ENCODE data around the gene TBC1D9. TPM values are rescaled to one million over a fixed set of nuclear protein-coding genes. Genes with fewer than 3 reads are reported as not detected.
A peak's percentile ranks its signal among the peaks of the same experiment; 100 is the strongest.

Gene TBC1D9
- total RNA-seq, 1 experiment from 2014 or later, result 17.0 TPM

DNA sequence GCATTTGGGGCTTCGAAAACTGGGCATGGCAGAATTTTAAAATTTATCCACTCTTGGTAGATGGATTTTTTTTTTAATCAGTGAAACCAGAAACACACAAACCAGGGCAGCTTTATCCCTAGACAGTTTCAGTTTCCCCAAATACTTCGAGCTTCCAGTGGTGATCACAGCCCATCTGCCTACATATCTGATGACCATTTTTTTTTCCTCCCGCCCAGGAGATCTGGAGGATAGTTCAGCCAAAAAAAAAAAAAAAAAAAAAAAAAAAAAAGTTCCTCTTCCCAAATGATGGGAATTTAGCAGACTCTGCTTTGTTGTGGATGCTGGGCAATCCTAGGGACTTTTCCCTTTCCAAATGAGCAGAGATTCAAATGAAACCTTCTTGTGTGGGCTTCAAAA lies 1.0 kb upstream of the TBC1D9 start:
- no peak for TF ChIP-seq CTCF (conservative IDR thresholded peaks at IDR 0.05)
- TF ChIP-seq EZH2 (IDR thresholded peaks at IDR 0.05; ENCODE audit: low read depth), result no peak
- H3K27me3 ChIP-seq (ENCODE audit: insufficient read depth, low read depth), result no peaks in the 10 kb centered on the region
- no peak overlapping the region for H2AFZ ChIP-seq
- peak overlapping the region; percentile 78 for H3K4me3 ChIP-seq
- ChIA-PET POLR2A (ENCODE audit: unreplicated experiment) (interaction anchor here (0.6 to 1.5 kb wide), 8 partner anchors 20 to 398 kb away, joined by 3 to 35 read pairs (median 6); partner anchors contain the start of gene SCOC), CTCF (interaction anchor here (0.6 kb wide), 1 partner anchor 39 kb away, joined by 5 read pairs; no protein-coding TSS in a partner anchor)
- no TSS peak for BruUV-seq (replicated peaks)
- H3K4me1 ChIP-seq (replicated peaks; ENCODE audit: insufficient read depth), result peaks cover 22% of the 10 kb centered on the region
- H3K27ac ChIP-seq, result peak overlapping the region; percentile 81
- H3K9me3 ChIP-seq (ENCODE audit: insufficient read depth, low read depth), result no peaks in the 10 kb centered on the region
- no peaks in the 10 kb centered on the region for H3K36me3 ChIP-seq (ENCODE audit: low read depth)
- DNase-seq, result no peak
- peak overlapping the region; percentile 82 for H3K4me2 ChIP-seq
- intact Hi-C loops (cut with micrococcal nuclease; ENCODE audit: unreplicated experiment), result loop anchor here (1.0 to 10.0 kb wide), 3 partner anchors 29 to 392 kb away; no protein-coding TSS in a partner anchor
- H3K79me2 ChIP-seq (ENCODE audit: low read depth), result peaks cover 24% of the 10 kb centered on the region
- no peaks in the 10 kb centered on the region for H4K20me1 ChIP-seq (ENCODE audit: insufficient read depth)
- no peaks in the 10 kb centered on the region for H3K9me2 ChIP-seq (ENCODE audit: insufficient read depth)
- H3F3A ChIP-seq (ENCODE audit: insufficient read depth, low read depth), result no peaks in the 10 kb centered on the region; the same call in 1 of the 2 replicates

DNA sequence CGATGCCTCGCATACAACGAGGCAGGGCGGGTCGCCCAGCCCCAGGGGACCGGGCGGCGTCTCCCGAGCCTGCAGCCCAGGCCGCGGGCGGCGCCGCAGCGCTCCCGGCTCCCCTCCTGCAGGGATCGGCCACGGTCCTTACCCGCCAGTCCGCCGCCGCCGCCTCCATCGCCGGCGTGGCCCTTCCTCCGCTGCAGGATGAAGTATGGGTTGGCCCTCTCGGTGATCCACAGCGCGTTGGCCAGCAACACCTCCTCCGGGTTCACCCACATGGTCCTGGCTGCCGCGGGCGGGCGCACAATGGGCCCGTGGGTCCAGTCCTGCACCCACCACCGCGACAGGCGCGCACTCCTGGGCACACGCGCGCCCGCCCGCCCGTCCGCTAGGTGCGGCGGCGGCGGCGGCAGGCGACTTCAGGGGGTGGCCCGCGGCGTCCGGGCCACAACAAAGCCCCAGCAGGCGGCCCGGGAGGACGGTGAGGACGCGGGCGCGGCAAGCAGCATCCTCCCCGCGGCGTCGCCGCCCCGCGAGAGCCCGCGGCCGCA lies 339 bp downstream of the TBC1D9 start:
- TF ChIP-seq CTCF (conservative IDR thresholded peaks at IDR 0.05), result no peak
- TF ChIP-seq EZH2 (IDR thresholded peaks at IDR 0.05; ENCODE audit: low read depth), result no peak
- Histone ChIP-seq H3K9me2 (ENCODE audit: insufficient read depth) (no peaks in the 10 kb centered on the region), H2AFZ (peak overlapping the region; percentile 89), H3K4me2 (peak overlapping the region; percentile 82), H3K79me2 (ENCODE audit: low read depth) (peaks cover 36% of the 10 kb centered on the region), H4K20me1 (ENCODE audit: insufficient read depth) (no peaks in the 10 kb centered on the region), H3K4me3 (peak overlapping the region; percentile 78), H3K9me3 (ENCODE audit: insufficient read depth, low read depth) (no peaks in the 10 kb centered on the region), H3K4me1 (replicated peaks; ENCODE audit: insufficient read depth) (peaks cover 14% of the 10 kb centered on the region), H3K27ac (peak overlapping the region; percentile 81; the same call in 1 of the 2 replicates), H3K27me3 (ENCODE audit: insufficient read depth, low read depth) (no peaks in the 10 kb centered on the region), H3F3A (ENCODE audit: insufficient read depth, low read depth) (no peaks in the 10 kb centered on the region; the same call in 1 of the 2 replicates), H3K36me3 (ENCODE audit: low read depth) (no peaks in the 10 kb centered on the region)
- DNase-seq, result peak in 1 of 2 experiments; percentile 48
- no TSS peak for BruUV-seq (replicated peaks)
- POLR2A ChIA-PET (ENCODE audit: unreplicated experiment), result interaction anchor here (0.6 to 1.5 kb wide), 5 partner anchors 29 to 604 kb away, joined by 6 to 16 read pairs (median 7); partner anchors contain the start of gene SCOC
- CTCF ChIA-PET, result no interaction called here
- intact Hi-C loops (cut with micrococcal nuclease; ENCODE audit: unreplicated experiment), result loop anchor here (1.0 to 10.0 kb wide), 3 partner anchors 13 to 391 kb away; no protein-coding TSS in a partner anchor

DNA sequence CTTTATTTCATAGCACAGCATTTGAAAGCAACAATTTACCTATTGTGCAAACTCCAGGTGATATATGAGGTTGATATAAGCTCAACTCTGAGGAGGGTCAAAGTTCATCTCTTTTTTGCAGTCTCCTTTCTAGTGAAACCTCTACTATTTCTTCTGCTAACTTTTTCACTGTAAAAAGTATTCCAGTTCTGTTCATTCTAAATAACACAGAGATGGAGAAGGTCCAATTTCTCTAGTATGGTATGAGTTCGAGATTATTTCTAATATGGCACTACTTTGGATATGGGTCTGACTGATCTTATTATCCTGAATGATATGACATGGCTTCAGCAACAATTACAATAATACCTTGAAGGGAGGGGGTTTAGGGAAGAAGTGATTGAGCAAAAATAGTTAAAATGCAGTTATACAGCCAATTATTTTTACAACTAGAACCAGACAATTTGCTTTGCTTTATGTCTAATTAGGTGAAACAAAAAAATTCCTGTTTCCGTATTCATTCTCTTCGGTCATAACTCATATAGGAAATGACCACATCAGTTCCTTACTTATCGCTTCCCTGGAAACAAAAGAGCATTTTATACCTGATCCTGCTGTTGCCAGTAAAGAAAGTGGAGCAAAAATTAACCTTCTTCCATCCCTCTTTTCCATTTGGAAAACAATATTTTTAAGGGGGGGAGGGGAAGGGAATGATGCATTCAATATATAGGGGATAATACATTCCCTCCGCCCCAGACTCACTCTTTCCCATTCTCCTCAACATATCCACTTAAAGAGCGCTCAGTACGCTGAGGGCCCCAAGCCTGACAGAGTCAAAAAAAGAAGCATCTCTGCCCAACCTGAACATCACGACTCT lies 1.0 kb downstream of the TBC1D9 start:
- peaks cover 37% of the 10 kb centered on the region for H3K79me2 ChIP-seq (ENCODE audit: low read depth)
- H2AFZ ChIP-seq, result peak overlapping the region; percentile 89
- no peaks in the 10 kb centered on the region for H3K9me2 ChIP-seq (ENCODE audit: insufficient read depth)
- no peaks in the 10 kb centered on the region for H4K20me1 ChIP-seq (ENCODE audit: insufficient read depth)
- BruUV-seq (replicated peaks), result TSS peak; percentile 35
- intact Hi-C loops (cut with micrococcal nuclease; ENCODE audit: unreplicated experiment), result loop anchor here (1.0 to 10.0 kb wide), 2 partner anchors 12 to 390 kb away; no protein-coding TSS in a partner anchor
- POLR2A ChIA-PET (ENCODE audit: unreplicated experiment), result no interaction called here
- H3K4me2 ChIP-seq, result peak overlapping the region; percentile 82
- CTCF ChIA-PET, result interaction anchor here (0.5 kb wide), 1 partner anchor 1695 kb away, joined by 3 read pairs; no protein-coding TSS in a partner anchor
- H3F3A ChIP-seq (ENCODE audit: insufficient read depth, low read depth), result no peaks in the 10 kb centered on the region; the same call in 1 of the 2 replicates
- peaks cover 14% of the 10 kb centered on the region for H3K4me1 ChIP-seq (replicated peaks; ENCODE audit: insufficient read depth)
- no peak for TF ChIP-seq EZH2 (IDR thresholded peaks at IDR 0.05; ENCODE audit: low read depth)
- no peak for TF ChIP-seq CTCF (conservative IDR thresholded peaks at IDR 0.05)
- H3K4me3 ChIP-seq, result peak overlapping the region; percentile 78
- H3K27ac ChIP-seq, result 0 out of 2 replicates have a peak overlapping the region, but pooled peaks have one; percentile 19
- no peaks in the 10 kb centered on the region for H3K27me3 ChIP-seq (ENCODE audit: insufficient read depth, low read depth)
- DNase-seq, result no peak
- H3K9me3 ChIP-seq (ENCODE audit: insufficient read depth, low read depth), result no peaks in the 10 kb centered on the region
- H3K36me3 ChIP-seq (ENCODE audit: low read depth), result no peaks in the 10 kb centered on the region

Measured in PC-9 (cell line).